GM12891 (cell line): ENCODE measurements around the gene TMOD3.

Experiments
- PAX5 ChIP-seq: IDR thresholded peaks from 2 replicates; pipeline ENCODE4 v1.6.1; 2011; ENCODE audit warnings: low read length, moderate library complexity, mild to moderate bottlenecking; ENCODE audit not compliant: insufficient read depth, severe bottlenecking
- POLR2A ChIP-seq: IDR thresholded peaks from 2 replicates; pipeline ENCODE4 v1.6.1; 2011; ENCODE audit warnings: low read depth, low read length, control low read depth
- POLR2AphosphoS5 ChIP-seq: IDR thresholded peaks from 2 replicates; pipeline ENCODE4 v1.6.1; 2011; ENCODE audit warnings: low read depth, low read length, control low read depth
- POU2F2 ChIP-seq: IDR thresholded peaks from 2 replicates; pipeline ENCODE4 v1.6.1; 2011; ENCODE audit warnings: low read depth, mild to moderate bottlenecking, control low read depth, low read length, moderate library complexity
- SPI1 ChIP-seq: IDR thresholded peaks from 2 replicates; pipeline ENCODE4 v1.6.1; 2011; ENCODE audit warnings: low read depth, low read length, control low read depth
- TAF1 ChIP-seq: IDR thresholded peaks from 2 replicates; pipeline ENCODE4 v1.6.1; 2011; ENCODE audit warnings: low read depth, low read length, control low read depth

DNA sequence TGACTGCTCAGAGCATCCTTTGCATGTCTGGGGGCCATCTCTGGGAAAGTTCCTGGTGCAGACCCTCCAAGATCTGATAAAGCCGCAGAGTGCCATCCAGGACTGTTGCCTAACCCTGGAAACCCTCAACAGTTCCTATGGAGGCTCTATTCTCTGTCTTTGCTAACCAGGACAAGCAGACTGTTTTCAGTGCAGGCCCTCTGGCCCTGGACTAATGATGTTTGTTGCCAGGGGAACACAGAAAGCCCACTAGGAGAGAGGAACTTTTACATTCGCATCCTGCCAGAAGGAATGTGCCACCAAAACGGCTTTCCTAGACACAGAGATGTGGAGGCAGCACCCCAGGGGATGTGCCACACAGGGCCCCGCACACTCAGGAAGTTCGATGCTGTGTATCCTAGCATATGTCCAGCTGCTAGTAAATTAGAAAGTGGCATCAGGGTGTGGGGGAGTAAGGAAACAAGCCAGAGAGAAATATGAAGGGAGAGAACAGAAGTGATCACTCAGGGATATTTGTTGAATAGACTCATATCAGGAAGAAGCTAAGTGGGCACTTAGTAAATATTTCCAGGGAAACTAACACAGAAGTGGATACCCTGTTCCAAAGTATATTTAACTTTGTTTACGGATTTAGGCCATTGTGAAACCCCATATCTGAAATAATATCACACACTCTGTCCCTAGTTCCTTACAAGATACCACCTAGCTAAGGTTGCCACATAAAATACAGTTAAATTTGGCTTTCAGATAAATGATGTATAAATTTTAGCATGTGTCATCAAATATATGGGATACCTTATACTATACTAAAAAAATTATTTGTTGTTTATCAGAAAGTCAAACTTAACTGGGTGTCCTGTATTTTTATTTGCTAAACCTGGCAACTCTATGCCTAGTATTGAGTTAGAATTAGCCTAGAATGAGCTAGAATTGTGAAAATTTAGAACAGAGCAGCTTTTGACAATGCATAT lies 29.9 kb upstream of the TMOD3 start:
- no peak for TF ChIP-seq POLR2A
- no peak for TF ChIP-seq POLR2AphosphoS5
- TF ChIP-seq PAX5 = no peak
- TF ChIP-seq TAF1 = no peak
- TF ChIP-seq SPI1 = no peak
- no peak for TF ChIP-seq POU2F2
